ENCODE measurements around the gene C6. TPM values are rescaled to one million over a fixed set of nuclear protein-coding genes. Genes with fewer than 3 reads are reported as not detected.

The C6 gene
- total and polyA plus RNA-seq, 2 of the 8 experiments (the other 6 are each of a cell fraction or from before 2014, with no cell fraction given): not detected

DNA sequence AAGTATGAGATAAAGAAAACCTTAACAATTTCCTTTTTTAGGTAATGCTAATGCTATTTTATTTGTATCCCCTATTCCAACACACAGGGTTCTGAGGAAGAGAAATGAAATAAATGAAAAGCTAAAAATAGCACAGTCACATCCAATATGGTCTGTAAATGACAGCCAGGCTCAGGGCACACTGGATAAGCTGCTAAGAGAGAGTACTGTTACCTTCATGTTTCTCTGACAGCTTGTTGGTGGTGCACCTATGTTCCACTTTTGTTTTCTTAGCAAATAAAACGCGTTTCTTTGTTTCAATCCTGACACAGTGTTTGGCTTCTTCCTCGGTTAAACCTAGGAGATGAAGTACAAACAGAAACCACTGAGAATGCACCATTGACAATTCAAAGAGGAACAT lies 41.3 kb downstream of the C6 start (continued):
- TF ChIP-seq BCL11A (IDR thresholded peaks at IDR 0.05; ENCODE audit: low read depth in 2 of 2, low read length in 2 of 2): no peak
- TF ChIP-seq, protein P1, sequence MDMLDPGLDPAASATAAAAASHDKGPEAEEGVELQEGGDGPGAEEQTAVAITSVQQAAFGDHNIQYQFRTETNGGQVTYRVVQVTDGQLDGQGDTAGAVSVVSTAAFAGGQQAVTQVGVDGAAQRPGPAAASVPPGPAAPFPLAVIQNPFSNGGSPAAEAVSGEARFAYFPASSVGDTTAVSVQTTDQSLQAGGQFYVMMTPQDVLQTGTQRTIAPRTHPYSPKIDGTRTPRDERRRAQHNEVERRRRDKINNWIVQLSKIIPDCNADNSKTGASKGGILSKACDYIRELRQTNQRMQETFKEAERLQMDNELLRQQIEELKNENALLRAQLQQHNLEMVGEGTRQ (IDR thresholded peaks at IDR 0.05; ENCODE audit: low read length): no peak

All from H1 (cell line).